Measurements from ENCODE around the gene CDC73.

DNA sequence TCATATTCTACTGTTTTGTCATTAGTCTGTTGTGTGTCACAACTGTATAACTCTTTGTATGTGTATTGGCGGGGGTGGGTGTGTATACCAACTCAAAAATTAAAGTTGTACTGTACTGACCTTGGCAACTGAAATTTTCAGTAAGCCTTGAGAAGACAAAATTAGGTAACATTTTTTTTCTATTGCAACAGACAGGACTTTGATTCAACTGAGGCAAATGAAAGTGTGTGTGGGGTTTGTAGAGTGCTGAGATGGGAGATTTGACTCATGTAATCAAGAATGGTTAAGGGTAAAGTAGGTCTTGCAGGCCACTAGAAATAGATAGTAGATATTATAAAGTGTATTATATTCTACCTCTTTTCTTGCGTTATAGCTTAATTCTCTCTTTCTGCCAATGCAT lies 79.2 kb downstream of the CDC73 start:
- TF ChIP-seq GATA2 (IDR thresholded peaks at IDR 0.05; ENCODE audit: low read depth, low read length) (no peak), GATA3 (IDR thresholded peaks at IDR 0.05; ENCODE audit: low read depth, low read length) (no peak)
